ENCODE results near the gene CCDC24.

CCDC24 gene

GRCh38 chr1:43963890-43964289, 27.5 kb upstream of the CCDC24 start:
- DNase-seq: no peak

- no peak for DNase-seq
These were observed 26.1 kb upstream of the CCDC24 start for GRCh38 chr1:43965316-43965715.

GRCh38 chr1:43968348-43968948, 23.0 kb upstream of the CCDC24 start:
- DNase-seq: no peak

- no peak for DNase-seq
These were observed 22.0 kb upstream of the CCDC24 start for GRCh38 chr1:43969416-43969745.

GRCh38 chr1:43969746-43970466, 21.5 kb upstream of the CCDC24 start, which contains the start of gene DPH2:
Gene DPH2, plus strand, starts transcription at chr1:43970010. Its CDS starts 166 bp downstream, at chr1:43970176.
- DNase-seq: peak; percentile 100

- DNase-seq: no peak
These were observed 20.9 kb upstream of the CCDC24 start for GRCh38 chr1:43970502-43970901.

- no peak for DNase-seq
These were observed 20.5 kb upstream of the CCDC24 start for GRCh38 chr1:43970911-43971310.

GRCh38 chr1:43971336-43971980, 19.9 kb upstream of the CCDC24 start:
- no peak for DNase-seq

GRCh38 chr1:43973981-43974442, 17.4 kb upstream of the CCDC24 start:
- DNase-seq: no peak

GRCh38 chr1:43974443-43975248, 16.8 kb upstream of the CCDC24 start, which contains the start of gene ATP6V0B:
Gene ATP6V0B, plus strand, starts transcription at chr1:43974960. Its CDS starts 81 bp downstream, at chr1:43975041.
- DNase-seq: peak; percentile 98

- peak; percentile 26 for DNase-seq
These were observed 16.0 kb upstream of the CCDC24 start for GRCh38 chr1:43975249-43975961.

GRCh38 chr1:43976045-43976444, 15.4 kb upstream of the CCDC24 start:
- no peak for DNase-seq

- DNase-seq: no peak
These were observed 14.5 kb upstream of the CCDC24 start for GRCh38 chr1:43976890-43977289.

- no peak for DNase-seq
These were observed 13.8 kb upstream of the CCDC24 start for GRCh38 chr1:43977376-43978263.

GRCh38 chr1:43978264-43978550, 13.2 kb upstream of the CCDC24 start:
- DNase-seq: no peak

GRCh38 chr1:43978551-43979260, 12.7 kb upstream of the CCDC24 start, which contains the start of gene B4GALT2:
Gene B4GALT2, plus strand, starts transcription at chr1:43979210. Its CDS starts 1,951 bp downstream, at chr1:43981161.
- peak; percentile 57 for DNase-seq

- DNase-seq: no peak
These were observed 12.2 kb upstream of the CCDC24 start for GRCh38 chr1:43979261-43979527.

GRCh38 chr1:43979528-43980254, 11.7 kb upstream of the CCDC24 start:
- DNase-seq: no peak

- DNase-seq: no peak
These were observed 10.9 kb upstream of the CCDC24 start for GRCh38 chr1:43980255-43981134.

Data from NCI-H774 (cell line).